GM18909 (cell line): Measurements from ENCODE around the gene EFHC1.

Source experiments
- ATAC-seq: cut with Tn5 transposase; IDR thresholded peaks from one replicate; pipeline ENCODE4 v1.9.1; 2021; ENCODE audit warnings: mild to moderate bottlenecking; ENCODE audit not compliant: unreplicated experiment, poor library complexity

EFHC1 gene

DNA sequence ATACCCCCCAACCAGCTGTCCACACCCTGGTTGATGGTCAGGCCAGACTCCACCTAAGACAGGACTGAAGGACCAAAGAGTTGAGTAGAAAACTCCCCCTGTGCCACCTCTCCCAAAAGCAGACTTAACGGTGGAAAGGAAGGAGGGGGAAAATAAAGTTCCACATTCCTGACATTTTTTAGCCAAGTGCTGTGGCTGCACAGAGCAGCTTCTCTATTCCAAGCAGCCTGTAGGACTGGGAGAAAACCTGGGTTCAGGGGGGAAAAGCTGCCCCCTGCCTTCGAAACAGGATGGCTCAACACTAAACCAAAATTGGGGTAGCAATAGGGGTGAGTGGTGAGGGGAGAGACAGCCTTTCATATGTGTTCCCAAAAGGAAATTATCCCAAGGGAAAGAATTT, 153.2 kb downstream of the EFHC1 start:
- no peak for ATAC-seq
